PC-9 (cell line): ENCODE data around the gene FRMD8.

Experiments
- CTCF ChIP-seq: fragments of 200-600 bp; sonication (generic); conservative IDR thresholded peaks from 2 replicates; pipeline ENCODE4 v1.6.1; 2017; ENCODE audit warnings: mixed run types, antibody characterized with exemption, mild to moderate bottlenecking, moderate library complexity
- EZH2 ChIP-seq: fragments of 200-600 bp; sonication (generic); IDR thresholded peaks from 2 replicates; pipeline ENCODE4 v1.8.0; 2017; ENCODE audit warnings: antibody characterized with exemption, low read depth

DNA sequence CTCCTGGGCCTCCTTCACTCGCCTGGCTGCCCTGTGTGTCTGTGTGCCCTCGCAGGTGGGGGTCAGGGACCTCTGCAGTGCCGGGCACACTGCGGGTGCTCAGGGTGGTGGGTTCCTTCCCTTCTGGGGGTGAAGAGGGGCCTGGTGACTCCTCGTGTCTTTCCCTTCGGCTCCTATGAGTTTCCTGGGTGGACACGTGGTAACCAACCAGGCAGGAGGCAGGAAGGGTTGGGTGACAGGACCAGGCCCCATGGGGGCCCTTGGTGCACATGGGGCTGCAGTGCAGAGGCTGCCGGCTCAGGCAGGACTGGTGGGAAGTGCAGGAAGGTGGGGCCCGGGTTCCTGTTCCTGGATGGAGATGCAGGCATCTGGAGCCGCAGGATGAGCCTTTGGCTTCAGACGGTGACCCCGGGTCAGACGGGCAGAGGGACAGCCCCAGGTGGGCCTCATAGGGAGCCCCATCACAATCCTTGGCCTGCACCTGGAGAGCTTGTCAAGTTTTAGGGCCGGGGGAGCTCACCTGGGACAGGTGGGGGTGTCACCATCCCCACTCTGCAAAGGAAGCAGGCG is 9.6 kb downstream of the FRMD8 start:
- TF ChIP-seq CTCF: no peak
- TF ChIP-seq EZH2: no peak
